Esophagus muscularis mucosa (tissue), 4 donors: Measurements from ENCODE around the gene CD40LG. TPM values are rescaled to one million over a fixed set of nuclear protein-coding genes. Genes with fewer than 3 reads are reported as not detected.

ENCODE experiments used
- DNase-seq: peaks from one replicate; pipeline ENCODE4 v3.0.0-alpha.2; 2017; ENCODE audit errors: extremely low spot score
- H3K27ac ChIP-seq, 4 donors: fragments of 200-600 bp; sonication (generic); replicated peaks in 1 of 4; 1 replicate in 3 of 4; 2 replicates in 1 of 4; pipeline ENCODE4 v1.5.1; 2016 to 2019; ENCODE audit warnings: mild to moderate bottlenecking in 1 of 4
- H3K27me3 ChIP-seq, 4 donors: fragments of 200-600 bp; sonication (generic); one replicate each; pipeline versions ENCODE4 v1.5.1 to v1.6.0; 2016 to 2019
- H3K36me3 ChIP-seq, 4 donors: fragments of 200-600 bp; sonication (generic); one replicate each; pipeline ENCODE4 v1.5.1; 2016 to 2019
- H3K4me1 ChIP-seq, 4 donors: fragments of 200-600 bp; sonication (generic); one replicate each; pipeline ENCODE4 v1.5.1; 2016 to 2019
- H3K4me3 ChIP-seq, 4 donors: fragments of 200-600 bp; sonication (generic); 1 replicate in 2 of 4; 2 replicates in 2 of 4; pipeline ENCODE4 v1.5.1; 2016 to 2019; ENCODE audit warnings: mild to moderate bottlenecking in 4 of 4, moderate library complexity in 1 of 4
- H3K9me3 ChIP-seq, 4 donors: fragments of 200-600 bp; sonication (generic); 1 replicate in 3 of 4; 2 replicates in 1 of 4; pipeline ENCODE4 v1.5.1; 2016 to 2019
- EP300 ChIP-seq: sonication (generic); formaldehyde crosslinking; IDR thresholded peaks from one replicate; pipeline ENCODE4 v1.6.1; 2017; ENCODE audit warnings: antibody characterized with exemption
- POLR2A ChIP-seq: fragments of 450-650 bp; IDR thresholded peaks from one replicate; pipeline ENCODE4 v1.6.1; 2017; ENCODE audit warnings: antibody characterized with exemption, moderate library complexity, mild to moderate bottlenecking, low read depth
- POLR2AphosphoS5 ChIP-seq, 2 donors: sonication (generic); formaldehyde crosslinking; IDR thresholded peaks; one replicate each; pipeline ENCODE4 v1.6.1; 2017; ENCODE audit warnings: antibody characterized with exemption in 2 of 2
- WGBS: methylation state at CpG from one replicate; pipeline ENCODE4 v1.1.5; 2018; 5-methylcytosine and 5-hydroxymethylcytosine counted together
- intact Hi-C: fragments of 100-400 bp; cut with DNase I; formaldehyde crosslinking; loops from one replicate; pipeline ENCODE4 v1.15.1; 2023
- total RNA-seq, 4 donors: library from RNA; depleted of rRNA; stranded (reverse); fragments of >200 nt; gene quantifications; one replicate each; pipeline versions ENCODE4 v1.1.0 to v1.2.1, GENCODE V29; 2016
- TF ChIP-seq, protein P1 (sequence below), 3 experiments: fragments of 200-600 bp in 2 of 3; fragments of 450-650 bp in 1 of 3; sonication (generic) in 2 of 3; IDR thresholded peaks; one replicate each; pipeline ENCODE4 v1.5.1; 2017 to 2019; ENCODE audit warnings: antibody characterized with exemption in 3 of 3, mild to moderate bottlenecking in 2 of 3, moderate library complexity in 1 of 3

The CD40LG gene
- total RNA-seq, 4 donors from 2014 or later: 0.32 to 0.33 TPM; not detected in 2

DNA sequence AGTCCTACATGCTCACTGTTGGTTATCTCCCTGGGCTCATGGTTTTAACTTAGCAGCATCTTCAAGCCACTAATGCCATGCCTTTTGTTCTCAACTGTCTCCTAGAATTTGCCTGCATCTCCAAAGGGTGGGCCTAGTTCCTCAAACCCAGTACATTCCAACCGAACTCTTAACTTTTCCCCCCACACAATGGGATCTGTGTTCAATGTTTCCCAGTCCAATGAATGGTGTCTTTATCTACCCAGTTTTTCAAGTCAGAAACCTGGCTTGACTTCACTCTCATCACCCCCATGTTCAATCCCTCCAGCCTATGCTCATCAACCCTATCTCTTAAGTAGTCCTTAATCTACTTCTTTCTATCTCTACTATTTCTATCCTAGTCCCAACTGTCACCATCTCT is 12.9 kb downstream of the CD40LG start:
- no peak for TF ChIP-seq POLR2A
- no peak for TF ChIP-seq POLR2AphosphoS5 (IDR thresholded peaks at IDR 0.05)
- TF ChIP-seq EP300: no peak
- TF ChIP-seq, protein P1, sequence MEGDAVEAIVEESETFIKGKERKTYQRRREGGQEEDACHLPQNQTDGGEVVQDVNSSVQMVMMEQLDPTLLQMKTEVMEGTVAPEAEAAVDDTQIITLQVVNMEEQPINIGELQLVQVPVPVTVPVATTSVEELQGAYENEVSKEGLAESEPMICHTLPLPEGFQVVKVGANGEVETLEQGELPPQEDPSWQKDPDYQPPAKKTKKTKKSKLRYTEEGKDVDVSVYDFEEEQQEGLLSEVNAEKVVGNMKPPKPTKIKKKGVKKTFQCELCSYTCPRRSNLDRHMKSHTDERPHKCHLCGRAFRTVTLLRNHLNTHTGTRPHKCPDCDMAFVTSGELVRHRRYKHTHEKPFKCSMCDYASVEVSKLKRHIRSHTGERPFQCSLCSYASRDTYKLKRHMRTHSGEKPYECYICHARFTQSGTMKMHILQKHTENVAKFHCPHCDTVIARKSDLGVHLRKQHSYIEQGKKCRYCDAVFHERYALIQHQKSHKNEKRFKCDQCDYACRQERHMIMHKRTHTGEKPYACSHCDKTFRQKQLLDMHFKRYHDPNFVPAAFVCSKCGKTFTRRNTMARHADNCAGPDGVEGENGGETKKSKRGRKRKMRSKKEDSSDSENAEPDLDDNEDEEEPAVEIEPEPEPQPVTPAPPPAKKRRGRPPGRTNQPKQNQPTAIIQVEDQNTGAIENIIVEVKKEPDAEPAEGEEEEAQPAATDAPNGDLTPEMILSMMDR (IDR thresholded peaks at IDR 0.05): no peak
- WGBS: 59% methylated on average over 1 of the region's 1 CpG
- no peaks in the 10 kb centered on the region for H3K27me3 ChIP-seq
- H3K9me3 ChIP-seq: peaks cover 0 to 13% (median 5%) of the 10 kb centered on the region in 4 donors
- H3K27ac ChIP-seq: no peak overlapping the region
- intact Hi-C loops: no loop called here
- no peaks in the 10 kb centered on the region for H3K4me1 ChIP-seq
- peaks cover 0 to 10% (median 4%) of the 10 kb centered on the region in 4 donors for H3K36me3 ChIP-seq
- H3K4me3 ChIP-seq: no peak overlapping the region
- DNase-seq: no peak

DNA sequence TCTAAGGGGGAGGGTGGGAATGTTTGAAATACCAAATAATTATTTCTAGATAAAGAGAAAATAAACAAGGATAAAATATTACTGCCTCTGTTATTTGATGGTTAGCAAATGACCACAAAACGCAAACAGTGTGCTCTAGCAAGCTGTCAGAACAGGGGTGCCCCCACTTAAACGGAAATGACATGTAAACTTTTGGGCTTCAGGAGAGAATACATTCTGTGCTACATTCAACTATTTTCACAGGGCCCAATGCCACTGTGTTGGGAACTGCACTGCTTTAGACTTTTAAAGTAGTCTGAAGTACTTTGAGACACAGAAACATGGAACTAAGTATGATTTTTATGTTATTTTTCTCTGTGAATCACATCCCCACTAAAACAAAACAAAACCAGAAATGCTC is 14.1 kb downstream of the CD40LG start:
- DNase-seq: no peak
- intact Hi-C loops: no loop called here
- Histone ChIP-seq H3K4me3 (no peak overlapping the region), H3K9me3 (peaks cover 0 to 13% (median 5%) of the 10 kb centered on the region in 4 donors), H3K36me3 (peaks cover 0 to 21% (median 7%) of the 10 kb centered on the region in 4 donors), H3K27me3 (no peaks in the 10 kb centered on the region), H3K4me1 (no peaks in the 10 kb centered on the region), H3K27ac (no peak overlapping the region)
- 48% methylated on average over 2 of the region's 2 CpGs for WGBS
- TF ChIP-seq POLR2AphosphoS5 (IDR thresholded peaks at IDR 0.05) (no peak), POLR2A (no peak), EP300 (no peak)
- TF ChIP-seq, protein P1 (IDR thresholded peaks at IDR 0.05): no peak

DNA sequence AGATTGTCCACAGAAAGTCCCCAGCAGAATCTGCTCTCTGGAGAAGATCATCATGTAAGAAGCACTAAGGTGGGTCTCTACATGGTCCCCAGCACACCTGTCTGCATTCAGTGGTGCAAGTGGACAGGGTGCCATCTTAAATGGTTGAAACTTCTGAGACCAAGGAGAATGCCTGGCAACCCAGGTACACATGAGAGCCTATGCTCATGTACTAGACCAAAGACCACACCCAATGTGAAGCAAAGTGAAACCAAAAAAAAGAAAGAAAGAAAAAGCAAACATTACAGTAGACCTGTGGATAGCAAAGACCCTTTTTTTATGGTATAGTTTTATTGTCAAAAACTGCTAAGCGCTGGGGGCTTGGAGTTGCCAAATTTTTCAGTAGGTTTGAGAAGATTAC is 15.0 kb downstream of the CD40LG start:
- H3K9me3 ChIP-seq: peaks cover 0 to 13% (median 5%) of the 10 kb centered on the region in 4 donors
- H3K27me3 ChIP-seq: no peaks in the 10 kb centered on the region
- no peak for DNase-seq
- H3K4me3 ChIP-seq: no peak overlapping the region
- H3K36me3 ChIP-seq: peaks cover 0 to 30% (median 15%) of the 10 kb centered on the region in 4 donors
- TF ChIP-seq EP300 (no peak), POLR2A (no peak), POLR2AphosphoS5 (IDR thresholded peaks at IDR 0.05) (no peak)
- TF ChIP-seq, protein P1 (IDR thresholded peaks at IDR 0.05): no peak
- H3K27ac ChIP-seq: no peak overlapping the region
- intact Hi-C loops: no loop called here
- no peaks in the 10 kb centered on the region for H3K4me1 ChIP-seq
- WGBS: 88% methylated on average over 1 of the region's 1 CpG

DNA sequence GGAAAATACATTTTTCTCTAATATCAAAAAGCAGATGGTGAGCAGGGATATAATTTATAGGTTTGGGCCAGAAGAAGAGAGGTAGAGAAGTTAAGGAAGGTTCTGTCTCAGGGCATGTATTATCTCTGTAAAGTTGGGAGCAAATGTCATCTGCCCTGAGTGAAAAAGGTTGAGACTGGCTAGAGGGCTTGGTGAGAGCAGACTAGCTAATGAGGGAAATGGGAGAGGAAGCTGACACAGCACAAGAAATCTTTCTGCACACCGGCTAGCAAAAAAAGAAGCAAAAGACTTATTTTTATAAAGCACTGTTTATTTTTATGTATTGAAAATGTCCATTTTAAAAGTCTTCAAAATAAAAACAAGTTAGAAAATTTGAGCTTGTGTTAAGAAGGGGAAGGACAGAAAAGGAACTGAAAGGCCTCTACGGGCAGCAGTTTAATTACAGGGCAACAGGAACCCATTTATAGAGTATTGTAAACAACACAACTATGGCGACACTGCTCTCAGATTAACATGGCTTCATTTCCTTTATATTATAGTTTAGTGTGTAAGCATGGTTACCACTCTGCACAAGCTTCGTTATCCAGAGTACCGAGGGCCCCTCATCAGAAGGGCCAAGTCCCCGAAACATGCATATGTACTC is 17.4 kb downstream of the CD40LG start:
- intact Hi-C loops: no loop called here
- DNase-seq: no peak
- 85% methylated on average over 6 of the region's 6 CpGs for WGBS
- Histone ChIP-seq H3K4me3 (no peak overlapping the region), H3K4me1 (no peaks in the 10 kb centered on the region), H3K9me3 (peaks cover 0 to 13% (median 5%) of the 10 kb centered on the region in 4 donors), H3K27ac (no peak overlapping the region), H3K36me3 (peaks cover 0 to 54% (median 29%) of the 10 kb centered on the region in 4 donors), H3K27me3 (no peaks in the 10 kb centered on the region)
- TF ChIP-seq EP300 (no peak), POLR2AphosphoS5 (IDR thresholded peaks at IDR 0.05) (no peak), POLR2A (no peak)
- TF ChIP-seq, protein P1 (IDR thresholded peaks at IDR 0.05): no peak
